Lung (tissue), 12 donors: Measurements from ENCODE around the gene FXYD7. TPM values are rescaled to one million over a fixed set of nuclear protein-coding genes. Genes with fewer than 3 reads are reported as not detected.
A peak's percentile ranks its signal among the peaks of the same experiment; 100 is the strongest.

Experiments
- ATAC-seq: fragments of 200-7000 bp; cut with Tn5 transposase; one replicate; pipeline ENCODE4 v1.9.1; 2020; ENCODE audit warnings: moderate number of reproducible peaks; ENCODE audit not compliant: insufficient read depth, low FRiP score
- DNase-seq, 3 donors: peaks; one replicate each; pipeline ENCODE4 v3.0.0-alpha.2; 2013 to 2017
- H3K27ac ChIP-seq, 2 donors: one replicate each; pipeline ENCODE4 v1.5.1; 2013; ENCODE audit warnings: mild to moderate bottlenecking in 2 of 2, moderate library complexity in 2 of 2, control low read depth in 1 of 2, inconsistent platforms in 1 of 2, low read depth in 1 of 2, low read length in 1 of 2
- H3K27me3 ChIP-seq, 3 donors: one replicate each; pipeline ENCODE4 v1.5.1; 2013; ENCODE audit warnings: low read length in 2 of 3; ENCODE audit not compliant: control insufficient read depth in 3 of 3, insufficient read depth in 3 of 3
- H3K36me3 ChIP-seq, 4 donors: one replicate each; pipeline ENCODE4 v1.5.1; 2013; ENCODE audit warnings: low read length in 4 of 4, mild to moderate bottlenecking in 1 of 4, moderate library complexity in 1 of 4; ENCODE audit not compliant: control insufficient read depth in 4 of 4, insufficient read depth in 4 of 4
- H3K4me1 ChIP-seq, 5 donors: one replicate each; pipeline ENCODE4 v1.5.1; 2013; ENCODE audit warnings: low read length in 5 of 5, mild to moderate bottlenecking in 2 of 5, moderate library complexity in 1 of 5; ENCODE audit not compliant: control insufficient read depth in 5 of 5, insufficient read depth in 5 of 5
- H3K4me3 ChIP-seq: one replicate; pipeline ENCODE4 v1.5.1; 2013; ENCODE audit warnings: mild to moderate bottlenecking, control low read depth, moderate library complexity
- H3K9ac ChIP-seq, 2 donors: one replicate each; pipeline ENCODE4 v1.5.1; 2013; ENCODE audit warnings: low read length in 2 of 2, control low read depth in 1 of 2; ENCODE audit not compliant: insufficient read depth in 1 of 2
- H3K9me3 ChIP-seq, 4 donors: one replicate each; pipeline ENCODE4 v1.5.1; 2013; ENCODE audit warnings: low read length in 3 of 4, mild to moderate bottlenecking in 1 of 4, moderate library complexity in 1 of 4; ENCODE audit not compliant: control insufficient read depth in 4 of 4, insufficient read depth in 3 of 4
- WGBS, 2 donors: extraction: QIAGEN DNeasy Blood & Tissue Kit; methylation state at CpG; one replicate each; pipeline ENCODE4 v1.1.7; 2013; 5-methylcytosine and 5-hydroxymethylcytosine counted together
- polyA plus RNA-seq, 2 donors: library from polyadenylated mRNA; stranded (reverse); fragments of 200-250 nt; gene quantifications; one replicate each; pipeline ENCODE4 v1.2.1, GENCODE V29; 2013
- total RNA-seq, 2 donors: library from RNA; depleted of rRNA in 1 of 2; stranded (reverse); fragments of >200 nt in 1 of 2; gene quantifications; one replicate each; pipeline ENCODE4 v1.2.1, GENCODE V29; 2014 to 2021
- TF ChIP-seq, protein P1 (sequence below): IDR thresholded peaks from 2 replicates; pipeline ENCODE4 v1.5.1; 2012; ENCODE audit warnings: mild to moderate bottlenecking; ENCODE audit errors: control extremely low read depth, extremely low read depth
- donor health status: control.
- donor health status: control.
- donor health status: Bipolar disorder and iron deficiency.
- donor health status: healthy.
- donor health status: DM: yes; HTN: yes; CAD: no.

The FXYD7 gene
- total and polyA plus RNA-seq, 4 donors = 0.31 to 0.39 TPM; not detected in 2

DNA sequence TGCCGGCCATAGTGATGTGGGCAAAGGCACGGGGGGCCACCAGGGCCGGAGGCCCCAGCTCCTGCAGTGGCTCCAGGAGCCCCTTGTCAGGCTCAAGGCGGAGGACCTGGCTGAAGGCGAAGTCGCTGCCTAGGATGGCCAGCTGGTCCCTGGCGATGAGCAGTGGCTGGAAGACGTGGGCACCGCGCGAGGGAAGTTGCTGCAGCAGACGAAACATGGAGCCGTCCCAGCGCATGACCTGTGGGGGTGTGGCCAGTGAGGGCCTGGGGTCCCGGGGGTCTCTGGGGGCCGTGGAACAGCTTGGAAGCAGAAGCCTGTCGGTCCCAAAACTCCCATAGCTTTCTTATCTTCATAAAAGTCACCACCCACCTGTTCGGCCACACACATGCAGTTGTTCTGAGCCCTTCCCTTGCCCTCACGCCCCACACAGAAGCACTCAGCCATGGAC, 17.8 kb upstream of the FXYD7 start:
- H3K9me3 ChIP-seq = no peaks in the 10 kb centered on the region
- no peak overlapping the region for H3K9ac ChIP-seq
- peak overlapping the region in 1 of 2 donors; percentile 71 for H3K27ac ChIP-seq
- H3K36me3 ChIP-seq = no peaks in the 10 kb centered on the region
- peaks cover 5 to 27% (median 9%) of the 10 kb centered on the region in 5 donors for H3K4me1 ChIP-seq
- no peak for ATAC-seq
- no peak overlapping the region for H3K4me3 ChIP-seq
- no peaks in the 10 kb centered on the region for H3K27me3 ChIP-seq
- DNase-seq = no peak
- 88 to 89% methylated on average over 19 of the region's 19 CpGs for WGBS, 2 donors
- TF ChIP-seq, protein P1, sequence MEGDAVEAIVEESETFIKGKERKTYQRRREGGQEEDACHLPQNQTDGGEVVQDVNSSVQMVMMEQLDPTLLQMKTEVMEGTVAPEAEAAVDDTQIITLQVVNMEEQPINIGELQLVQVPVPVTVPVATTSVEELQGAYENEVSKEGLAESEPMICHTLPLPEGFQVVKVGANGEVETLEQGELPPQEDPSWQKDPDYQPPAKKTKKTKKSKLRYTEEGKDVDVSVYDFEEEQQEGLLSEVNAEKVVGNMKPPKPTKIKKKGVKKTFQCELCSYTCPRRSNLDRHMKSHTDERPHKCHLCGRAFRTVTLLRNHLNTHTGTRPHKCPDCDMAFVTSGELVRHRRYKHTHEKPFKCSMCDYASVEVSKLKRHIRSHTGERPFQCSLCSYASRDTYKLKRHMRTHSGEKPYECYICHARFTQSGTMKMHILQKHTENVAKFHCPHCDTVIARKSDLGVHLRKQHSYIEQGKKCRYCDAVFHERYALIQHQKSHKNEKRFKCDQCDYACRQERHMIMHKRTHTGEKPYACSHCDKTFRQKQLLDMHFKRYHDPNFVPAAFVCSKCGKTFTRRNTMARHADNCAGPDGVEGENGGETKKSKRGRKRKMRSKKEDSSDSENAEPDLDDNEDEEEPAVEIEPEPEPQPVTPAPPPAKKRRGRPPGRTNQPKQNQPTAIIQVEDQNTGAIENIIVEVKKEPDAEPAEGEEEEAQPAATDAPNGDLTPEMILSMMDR = no peak

DNA sequence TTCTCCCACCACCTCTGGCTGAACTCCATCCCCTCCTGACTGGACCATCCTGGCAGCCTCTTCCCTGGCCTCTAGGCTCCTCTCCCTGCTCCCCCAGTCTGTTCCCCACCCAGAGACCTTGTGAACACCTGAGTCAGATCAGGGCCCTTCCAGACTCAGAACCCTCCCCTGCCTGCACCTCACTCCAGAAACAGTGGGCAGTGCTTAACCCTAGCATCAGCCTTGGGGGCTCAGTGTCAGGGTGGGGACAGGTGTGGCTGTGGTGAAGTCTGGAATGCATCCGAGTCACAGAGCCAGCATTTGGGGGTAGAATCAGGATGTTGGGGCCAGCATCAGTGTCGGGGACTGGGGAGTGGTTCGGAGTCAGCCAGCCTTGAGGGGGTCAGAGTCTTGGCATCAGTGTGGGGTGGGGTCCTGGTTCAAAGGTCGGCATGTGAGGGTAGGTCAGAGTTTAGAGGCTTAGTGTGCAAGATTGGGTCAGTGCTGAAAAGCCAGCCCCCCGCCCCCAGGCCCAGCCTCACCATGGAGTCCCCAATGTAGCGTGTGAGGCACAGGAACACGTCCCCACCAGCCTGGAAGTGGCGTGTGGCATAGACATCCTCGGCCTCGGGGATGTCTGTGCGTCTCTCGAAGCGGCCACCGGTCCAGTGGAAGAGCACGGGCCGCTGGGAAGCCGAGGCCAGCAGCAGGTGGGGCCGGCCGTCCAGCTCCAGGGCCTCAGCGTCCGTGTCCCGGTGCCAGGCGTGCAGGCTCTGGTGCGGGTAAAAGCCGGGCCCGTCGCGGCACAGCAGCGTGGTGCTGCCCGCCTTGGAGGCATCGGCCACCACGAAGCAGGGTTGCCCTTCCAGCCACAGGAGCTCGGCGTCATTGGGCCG, 17.1 kb upstream of the FXYD7 start:
- TF ChIP-seq, protein P1 = no peak
- H3K36me3 ChIP-seq = no peaks in the 10 kb centered on the region
- H3K9ac ChIP-seq = no peak overlapping the region
- H3K4me1 ChIP-seq = peaks cover 5 to 27% (median 9%) of the 10 kb centered on the region in 5 donors
- H3K9me3 ChIP-seq = no peaks in the 10 kb centered on the region
- H3K4me3 ChIP-seq = no peak overlapping the region
- DNase-seq (no peak), ATAC-seq (no peak)
- H3K27ac ChIP-seq = no peak overlapping the region
- WGBS, 2 donors = 92 to 96% methylated on average over 33 to 35 of the region's 35 CpGs
- H3K27me3 ChIP-seq = no peaks in the 10 kb centered on the region

DNA sequence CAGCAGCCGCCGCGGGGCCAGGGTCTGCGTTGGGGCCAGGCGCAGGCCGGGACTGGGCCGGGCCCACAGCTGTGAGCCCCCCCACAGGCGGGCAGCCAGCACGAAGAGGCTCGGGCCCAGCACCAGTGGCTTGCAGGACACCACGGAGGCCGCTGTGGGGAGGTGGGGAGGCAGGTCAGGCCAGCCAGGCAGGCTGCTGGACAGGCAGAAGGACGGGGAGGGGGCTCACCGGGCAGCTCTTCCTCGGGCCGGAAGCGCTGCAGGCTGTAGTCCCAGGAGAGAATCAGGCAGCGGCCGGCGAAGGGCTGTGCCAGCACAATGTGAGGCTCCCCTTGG, 16.5 kb upstream of the FXYD7 start:
- Histone ChIP-seq H3K4me1 (peaks cover 5 to 27% (median 9%) of the 10 kb centered on the region in 5 donors), H3K4me3 (no peak overlapping the region), H3K27ac (no peak overlapping the region), H3K9me3 (no peaks in the 10 kb centered on the region), H3K36me3 (no peaks in the 10 kb centered on the region), H3K9ac (no peak overlapping the region), H3K27me3 (no peaks in the 10 kb centered on the region)
- TF ChIP-seq, protein P1 = no peak
- ATAC-seq (no peak), DNase-seq (peak in 1 of 3 donors; percentile 58)
- WGBS, 2 donors = 66 to 77% methylated on average over 17 to 20 of the region's 20 CpGs
